Neural cell (in vitro differentiated cells): ENCODE data around the gene SMIM9. TPM values are rescaled to one million over a fixed set of nuclear protein-coding genes. Genes with fewer than 3 reads are reported as not detected.

ENCODE experiments used
- H2AFZ ChIP-seq: fragments of 200-600, 300-800 bp; sonication (generic), shearing (Covaris generic); 2 replicates; pipeline ENCODE4 v1.6.0; 2014; ENCODE audit warnings: low read depth, mild to moderate bottlenecking, antibody characterized with exemption, low read length, moderate library complexity
- H3F3A ChIP-seq: fragments of 200-600 bp; shearing (Covaris generic); 2 replicates; pipeline ENCODE4 v1.6.1; 2016; ENCODE audit warnings: mild to moderate bottlenecking, moderate library complexity, mixed read lengths, antibody characterized with exemption, low read length; ENCODE audit not compliant: insufficient read depth, poor library complexity, severe bottlenecking
- H3K27ac ChIP-seq: fragments of 200-600, 300-800 bp; sonication (generic), shearing (Covaris generic); 2 replicates; pipeline ENCODE4 v1.5.1; 2014; ENCODE audit warnings: mild to moderate bottlenecking, low read length, moderate library complexity
- H3K27me3 ChIP-seq: fragments of 300-800, 200-600 bp; sonication (generic), shearing (Covaris generic); 2 replicates; pipeline ENCODE4 v1.6.0; 2014; ENCODE audit warnings: mild to moderate bottlenecking, low read depth, low read length, moderate library complexity; ENCODE audit not compliant: insufficient read depth
- H3K36me3 ChIP-seq: fragments of 300-800, 200-600 bp; sonication (generic), shearing (Covaris generic); 2 replicates; pipeline ENCODE4 v1.5.1; 2014; ENCODE audit warnings: mild to moderate bottlenecking, antibody characterized with exemption, low read length, moderate library complexity; ENCODE audit not compliant: insufficient read depth
- H3K4me2 ChIP-seq: fragments of 300-800, 200-600 bp; sonication (generic), shearing (Covaris generic); 2 replicates; pipeline ENCODE4 v1.6.0; 2014; ENCODE audit warnings: mild to moderate bottlenecking, low read length
- H3K4me3 ChIP-seq: fragments of 300-800, 200-600 bp; sonication (generic), shearing (Covaris generic); 2 replicates; pipeline ENCODE4 v1.5.1; 2014; ENCODE audit warnings: mild to moderate bottlenecking, low read length, moderate library complexity
- H3K79me2 ChIP-seq: fragments of 200-600 bp; shearing (Covaris generic); replicated peaks from 2 replicates; pipeline ENCODE4 v1.6.0; 2014; ENCODE audit warnings: mild to moderate bottlenecking, low read length, moderate library complexity; ENCODE audit not compliant: insufficient read depth
- H3K9ac ChIP-seq: fragments of 300-800, 200-600 bp; sonication (generic), shearing (Covaris generic); 2 replicates; pipeline ENCODE4 v1.6.1; 2016; ENCODE audit warnings: mild to moderate bottlenecking, low read length, mixed read lengths
- H3K9me2 ChIP-seq: fragments of 200-600 bp; shearing (Covaris generic); 2 replicates; pipeline ENCODE4 v1.6.1; 2016; ENCODE audit warnings: mild to moderate bottlenecking, low read length, mixed read lengths; ENCODE audit not compliant: insufficient read depth
- H3K9me3 ChIP-seq: fragments of 200-600, 300-800 bp; sonication (generic), shearing (Covaris generic); 2 replicates; pipeline ENCODE4 v1.6.1; 2016; ENCODE audit warnings: mild to moderate bottlenecking, mixed run types, low read length, moderate library complexity, mixed read lengths
- H4K20me1 ChIP-seq: fragments of 200-600 bp; shearing (Covaris generic); 2 replicates; pipeline ENCODE4 v1.6.1; 2016; ENCODE audit warnings: mild to moderate bottlenecking, mixed run types; ENCODE audit not compliant: insufficient read depth
- EP300 ChIP-seq: fragments of 450-650 bp; conservative IDR thresholded peaks from 2 replicates; pipeline ENCODE4 v1.6.1; 2014; ENCODE audit warnings: antibody characterized with exemption, mild to moderate bottlenecking, moderate library complexity; ENCODE audit not compliant: poor library complexity, severe bottlenecking
- EZH2 ChIP-seq: fragments of 200-600, 300-800 bp; shearing (Covaris generic), sonication (generic); IDR thresholded peaks from 2 replicates; pipeline ENCODE4 v1.6.1; 2014; ENCODE audit warnings: antibody characterized with exemption, low read length, borderline replicate concordance, mild to moderate bottlenecking; ENCODE audit not compliant: insufficient read depth, poor library complexity, severe bottlenecking
- MXI1 ChIP-seq: fragments of 450-650 bp; conservative IDR thresholded peaks from 2 replicates; pipeline ENCODE4 v1.6.1; 2014; ENCODE audit warnings: antibody characterized with exemption, mild to moderate bottlenecking; ENCODE audit not compliant: poor library complexity, severe bottlenecking
- POLR2AphosphoS5 ChIP-seq: IDR thresholded peaks from 2 replicates; pipeline ENCODE4 v1.6.1; 2012
- RAD21 ChIP-seq: fragments of 450-650 bp; conservative IDR thresholded peaks from 2 replicates; pipeline ENCODE4 v1.6.1; 2014; ENCODE audit warnings: antibody characterized with exemption, mild to moderate bottlenecking, moderate library complexity
- REST ChIP-seq: IDR thresholded peaks from 2 replicates; pipeline ENCODE4 v1.6.1; 2012; ENCODE audit warnings: borderline replicate concordance
- SMC3 ChIP-seq: fragments of 450-650 bp; conservative IDR thresholded peaks from 2 replicates; pipeline ENCODE4 v1.6.1; 2014; ENCODE audit warnings: antibody characterized with exemption, mild to moderate bottlenecking, moderate library complexity; ENCODE audit not compliant: poor library complexity
- TAF1 ChIP-seq: IDR thresholded peaks from 2 replicates; pipeline ENCODE4 v1.6.1; 2012; ENCODE audit warnings: low read depth
- polyA plus RNA-seq: library from polyadenylated mRNA; depleted of rRNA; stranded (reverse); fragments of >200 nt; gene quantifications from 2 replicates; pipeline ENCODE4 v1.2.3, GENCODE V29; 2014
- TF ChIP-seq, protein P1 (sequence below): fragments of 450-650 bp; IDR thresholded peaks from 2 replicates; pipeline ENCODE4 v1.5.1; 2014; ENCODE audit warnings: antibody characterized with exemption, mild to moderate bottlenecking, moderate library complexity; ENCODE audit not compliant: poor library complexity, severe bottlenecking

SMIM9 gene
- polyA plus RNA-seq, 1 donor from 2014 or later: not detected

DNA sequence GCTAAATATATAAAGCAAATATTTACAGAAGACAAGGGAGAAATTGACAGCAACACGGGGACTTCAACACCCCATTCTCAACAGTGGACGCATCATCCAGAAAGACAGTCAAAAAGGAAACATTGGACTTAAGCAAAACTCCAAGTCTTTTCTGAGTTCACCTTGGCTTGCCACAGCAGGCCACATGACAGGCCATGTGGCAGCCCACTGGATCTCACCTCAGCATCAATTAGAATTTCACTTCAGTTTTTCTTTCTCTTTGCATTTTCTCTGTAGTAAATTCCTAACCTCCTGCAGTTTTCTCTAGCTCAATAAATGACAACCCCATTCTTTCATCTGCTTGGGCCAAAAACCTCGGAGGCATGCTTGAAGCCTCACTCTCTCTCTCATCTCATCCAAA is 12.4 kb downstream of the SMIM9 start:
- Histone ChIP-seq H3F3A (no peaks in the 10 kb centered on the region), H3K9me2 (no peaks in the 10 kb centered on the region), H3K36me3 (no peaks in the 10 kb centered on the region), H3K27me3 (no peaks in the 10 kb centered on the region), H3K9me3 (no peaks in the 10 kb centered on the region), H3K9ac (no peak overlapping the region), H2AFZ (no peak overlapping the region), H3K4me2 (no peak overlapping the region), H3K27ac (no peak overlapping the region), H3K79me2 (no peaks in the 10 kb centered on the region), H3K4me3 (no peak overlapping the region), H4K20me1 (no peaks in the 10 kb centered on the region)
- TF ChIP-seq MXI1: no peak

DNA sequence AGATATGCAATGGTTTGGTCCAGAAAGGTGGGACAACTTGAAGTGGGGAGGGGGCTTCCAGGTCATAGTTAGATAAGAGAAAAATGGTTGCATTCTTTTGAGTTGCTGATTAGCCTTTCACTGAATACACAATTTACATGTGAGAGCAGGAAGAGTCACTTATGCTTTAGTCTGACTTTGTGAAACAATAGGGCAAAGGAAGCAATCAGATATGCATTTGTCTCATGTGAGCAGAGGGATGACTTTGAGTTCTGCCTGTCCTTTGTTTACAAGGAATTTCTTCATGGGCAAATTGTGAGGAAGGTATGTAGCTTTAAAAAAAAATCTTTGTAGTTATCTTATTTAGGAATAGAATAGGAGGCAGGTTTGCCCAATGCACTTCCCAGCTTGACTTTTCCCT is 12.9 kb downstream of the SMIM9 start:
- H3F3A ChIP-seq: no peaks in the 10 kb centered on the region
- TF ChIP-seq, protein P1, sequence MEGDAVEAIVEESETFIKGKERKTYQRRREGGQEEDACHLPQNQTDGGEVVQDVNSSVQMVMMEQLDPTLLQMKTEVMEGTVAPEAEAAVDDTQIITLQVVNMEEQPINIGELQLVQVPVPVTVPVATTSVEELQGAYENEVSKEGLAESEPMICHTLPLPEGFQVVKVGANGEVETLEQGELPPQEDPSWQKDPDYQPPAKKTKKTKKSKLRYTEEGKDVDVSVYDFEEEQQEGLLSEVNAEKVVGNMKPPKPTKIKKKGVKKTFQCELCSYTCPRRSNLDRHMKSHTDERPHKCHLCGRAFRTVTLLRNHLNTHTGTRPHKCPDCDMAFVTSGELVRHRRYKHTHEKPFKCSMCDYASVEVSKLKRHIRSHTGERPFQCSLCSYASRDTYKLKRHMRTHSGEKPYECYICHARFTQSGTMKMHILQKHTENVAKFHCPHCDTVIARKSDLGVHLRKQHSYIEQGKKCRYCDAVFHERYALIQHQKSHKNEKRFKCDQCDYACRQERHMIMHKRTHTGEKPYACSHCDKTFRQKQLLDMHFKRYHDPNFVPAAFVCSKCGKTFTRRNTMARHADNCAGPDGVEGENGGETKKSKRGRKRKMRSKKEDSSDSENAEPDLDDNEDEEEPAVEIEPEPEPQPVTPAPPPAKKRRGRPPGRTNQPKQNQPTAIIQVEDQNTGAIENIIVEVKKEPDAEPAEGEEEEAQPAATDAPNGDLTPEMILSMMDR: no peak
- TF ChIP-seq EP300 (no peak), MXI1 (no peak), POLR2AphosphoS5 (no peak), REST (no peak), SMC3 (no peak), TAF1 (no peak), EZH2 (no peak), RAD21 (no peak)
- H3K27ac ChIP-seq: no peak overlapping the region
- H3K79me2 ChIP-seq: no peaks in the 10 kb centered on the region
- no peak overlapping the region for H3K4me3 ChIP-seq
- no peaks in the 10 kb centered on the region for H3K9me2 ChIP-seq
- no peaks in the 10 kb centered on the region for H3K9me3 ChIP-seq
- no peaks in the 10 kb centered on the region for H3K36me3 ChIP-seq
- H4K20me1 ChIP-seq: no peaks in the 10 kb centered on the region
- H2AFZ ChIP-seq: no peak overlapping the region
- no peak overlapping the region for H3K9ac ChIP-seq
- no peaks in the 10 kb centered on the region for H3K27me3 ChIP-seq
- H3K4me2 ChIP-seq: no peak overlapping the region

- H3K4me2 ChIP-seq: no peak overlapping the region
- H3K27me3 ChIP-seq: no peaks in the 10 kb centered on the region
- no peak overlapping the region for H3K9ac ChIP-seq
- no peaks in the 10 kb centered on the region for H3K79me2 ChIP-seq
- H3F3A ChIP-seq: no peaks in the 10 kb centered on the region
- H3K36me3 ChIP-seq: no peaks in the 10 kb centered on the region
- no peak overlapping the region for H3K4me3 ChIP-seq
- no peak overlapping the region for H2AFZ ChIP-seq
- H3K9me2 ChIP-seq: no peaks in the 10 kb centered on the region
- no peaks in the 10 kb centered on the region for H4K20me1 ChIP-seq
- no peak overlapping the region for H3K27ac ChIP-seq
- H3K9me3 ChIP-seq: no peaks in the 10 kb centered on the region
- TF ChIP-seq EZH2 (no peak), REST (no peak), TAF1 (no peak)
Measured at GRCh38 chrX:154819771-154820341, 14.6 kb downstream of the SMIM9 start.
